Measurements from ENCODE around the gene HIBADH. TPM values are rescaled to one million over a fixed set of nuclear protein-coding genes. Genes with fewer than 3 reads are reported as not detected.

HIBADH gene
- total and polyA plus RNA-seq, 10 of the 15 experiments (the other 5 are each of a cell fraction or from before 2014, with no cell fraction given), result 8.7 to 36.1 (median 18.6) TPM

- TF ChIP-seq CUX1 (IDR thresholded peaks at IDR 0.05; ENCODE audit: insufficient replicate concordance, low read depth, low read length) (no peak), EGR1 (IDR thresholded peaks at IDR 0.05; ENCODE audit: borderline replicate concordance in 1 of 2, low read depth in 2 of 2, low read length in 2 of 2) (no peak), NBN (IDR thresholded peaks at IDR 0.05) (no peak), MYC (IDR thresholded peaks at IDR 0.05; ENCODE audit: insufficient read depth, insufficient read length, insufficient replicate concordance, low read length, severe bottlenecking) (no peak)
These were observed 8.0 kb upstream of the HIBADH start (continued) for GRCh38 chr7:27670676-27671075.

- Histone ChIP-seq H3K27me3 (replicated peaks in 1 of 2; ENCODE audit: control insufficient read depth in 2 of 2, insufficient read depth in 2 of 2, low read length in 1 of 2) (no peaks in the 10 kb centered on the region), H3K4me2 (ENCODE audit: control insufficient read depth, insufficient read depth) (no peak overlapping the region), H3K9ac (ENCODE audit: control insufficient read depth, insufficient read depth, low read length) (no peak overlapping the region), H3K27ac (ENCODE audit: control insufficient read depth, insufficient read depth) (no peak overlapping the region), H2AFZ (ENCODE audit: control insufficient read depth, low read depth, low read length) (no peak overlapping the region), H3K9me3 (replicated peaks; ENCODE audit: control insufficient read depth, insufficient read depth, low read length) (no peaks in the 10 kb centered on the region), H3K4me1 (ENCODE audit: control insufficient read depth, insufficient read depth, low read length) (no peaks in the 10 kb centered on the region), H3K4me3 (no peak overlapping the region), H3K79me2 (ENCODE audit: control insufficient read depth, insufficient read depth, low read length) (no peaks in the 10 kb centered on the region), H3K36me3 (ENCODE audit: control insufficient read depth in 2 of 2, insufficient read depth in 2 of 2, low read length in 1 of 2) (no peaks in the 10 kb centered on the region), H4K20me1 (ENCODE audit: control insufficient read depth, insufficient read depth) (no peaks in the 10 kb centered on the region)
- DNase-seq (ENCODE audit: low read depth, low spot score) (no peak), ATAC-seq (no peak), FAIRE-seq (no peak)
- 30% methylated on average over 2 of the region's 2 CpGs for WGBS (ENCODE audit: insufficient coverage, insufficient replicate concordance, low lambda C conversion rate, missing lambda C conversion rate)
- ChIA-PET POLR2A (no interaction called here), SMC1A (ENCODE audit: uncharacterized antibody, unreplicated experiment) (interaction anchor here (0.8 to 1.5 kb wide), 2 partner anchors 14 to 105 kb away, joined by 3 read pairs; no protein-coding TSS in a partner anchor), CTCF (no interaction called here), RAD21 (ENCODE audit: unreplicated experiment) (no interaction called here)
- BruUV-seq (replicated peaks), result no TSS peak
- in situ Hi-C loops (cut with MboI), result no loop called here
- intact Hi-C loops (cut with micrococcal nuclease; ENCODE audit: unreplicated experiment), result no loop called here
- TF ChIP-seq SUPT20H (IDR thresholded peaks at IDR 0.05; ENCODE audit: borderline replicate concordance, control insufficient read depth, low read depth, low read length), result no peak
- no peak for TF ChIP-seq ATF2 (IDR thresholded peaks at IDR 0.05; ENCODE audit: low read length)
- TF ChIP-seq TCF12 (IDR thresholded peaks at IDR 0.05; ENCODE audit: low read depth, low read length), result no peak
- no peak for TF ChIP-seq FOS (IDR thresholded peaks at IDR 0.05; ENCODE audit: borderline replicate concordance, extremely low read depth, insufficient read length)
- no peak for TF ChIP-seq SUZ12 (IDR thresholded peaks at IDR 0.05; ENCODE audit: unreplicated experiment)
- no peak for TF ChIP-seq CBX3 (IDR thresholded peaks at IDR 0.05; ENCODE audit: borderline replicate concordance, low read depth)
- TF ChIP-seq NRF1 (conservative IDR thresholded peaks at IDR 0.05; ENCODE audit: low read depth, low read length), result no peak
- no peak for TF ChIP-seq SMARCA5 (IDR thresholded peaks at IDR 0.05)
- TF ChIP-seq ZNF384 (IDR thresholded peaks at IDR 0.05; ENCODE audit: borderline replicate concordance, low read depth, low read length), result no peak
- no peak for TF ChIP-seq MEF2A (IDR thresholded peaks at IDR 0.05; ENCODE audit: insufficient read depth, low read depth, low read length)
- TF ChIP-seq HCFC1 (IDR thresholded peaks at IDR 0.05; ENCODE audit: low read length), result no peak
- TF ChIP-seq ZNF24 (IDR thresholded peaks at IDR 0.05), result no peak
- TF ChIP-seq ZSCAN29 (IDR thresholded peaks at IDR 0.05), result no peak
- no peak for TF ChIP-seq CREB1 (IDR thresholded peaks at IDR 0.05; ENCODE audit: low read depth)
- TF ChIP-seq HDAC2 (IDR thresholded peaks at IDR 0.05), result no peak
- no peak for TF ChIP-seq RBBP5 (conservative IDR thresholded peaks at IDR 0.05)
These were observed 7.5 kb upstream of the HIBADH start for GRCh38 chr7:27670177-27670576.
